ENCODE results near the gene KXD1. TPM values are rescaled to one million over a fixed set of nuclear protein-coding genes. Genes with fewer than 3 reads are reported as not detected.
A peak's percentile ranks its signal among the peaks of the same experiment; 100 is the strongest.
"Not testable (repeated sequence)": the region's sequence is repeated elsewhere in the genome, so short reads cannot be mapped to it uniquely, and the experiment has no call there.

Gene KXD1
- total RNA-seq, 1 donor from 2014 or later = 73.9 TPM

GRCh38 chr19:18521692-18522123 lies 36.0 kb upstream of the KXD1 start, which contains the start of gene ELL:
Gene ELL, minus strand, starts transcription at chr19:18522070. Its CDS starts 15 bp downstream, at chr19:18522055.
- no peaks in the 10 kb centered on the region for H3K27me3 Mint-ChIP-seq
- no peaks in the 10 kb centered on the region for H3K36me3 Mint-ChIP-seq
- no peak for DNase-seq (ENCODE audit: extremely low spot score, unreplicated experiment)
- peak within 1 kb of the TSS; percentile 96 for H3K4me3 Mint-ChIP-seq
- H3K9me3 Mint-ChIP-seq = no peaks in the 10 kb centered on the region
- no peak for TF ChIP-seq CTCF (conservative IDR thresholded peaks at IDR 0.05)
- H3K27ac Mint-ChIP-seq = peak within 1 kb of the TSS; percentile 98
- H3K4me1 Mint-ChIP-seq (ENCODE audit: unreplicated experiment) = peaks cover 8% of the 10 kb centered on the region

- Mint-ChIP-seq H3K4me1 (ENCODE audit: unreplicated experiment) (peaks cover 8% of the 10 kb centered on the region), H3K36me3 (no peaks in the 10 kb centered on the region), H3K4me3 (peak overlapping the region; percentile 96), H3K27me3 (no peaks in the 10 kb centered on the region), H3K27ac (peak overlapping the region; percentile 98), H3K9me3 (no peaks in the 10 kb centered on the region)
- peak; percentile 100 for DNase-seq (ENCODE audit: extremely low spot score, unreplicated experiment)
- peak; percentile 27 for TF ChIP-seq CTCF (conservative IDR thresholded peaks at IDR 0.05)
Measured at GRCh38 chr19:18522124-18522861, 35.4 kb upstream of the KXD1 start.

- H3K9me3 Mint-ChIP-seq; H3K36me3 Mint-ChIP-seq; H3K4me1 Mint-ChIP-seq (ENCODE audit: unreplicated experiment); H3K4me3 Mint-ChIP-seq; DNase-seq (ENCODE audit: extremely low spot score, unreplicated experiment); H3K27me3 Mint-ChIP-seq: not testable (repeated sequence)
- peak overlapping the region; percentile 98 for H3K27ac Mint-ChIP-seq
Measured at GRCh38 chr19:18522862-18523440, 34.7 kb upstream of the KXD1 start.

GRCh38 chr19:18523841-18524240 lies 33.8 kb upstream of the KXD1 start:
- H3K4me3 Mint-ChIP-seq = no peak overlapping the region
- H3K9me3 Mint-ChIP-seq = no peaks in the 10 kb centered on the region
- DNase-seq (ENCODE audit: extremely low spot score, unreplicated experiment) = no peak
- no peak for TF ChIP-seq CTCF (conservative IDR thresholded peaks at IDR 0.05)
- H3K27ac Mint-ChIP-seq = no peak overlapping the region
- no peaks in the 10 kb centered on the region for H3K27me3 Mint-ChIP-seq
- H3K4me1 Mint-ChIP-seq (ENCODE audit: unreplicated experiment) = peaks cover 8% of the 10 kb centered on the region
- no peaks in the 10 kb centered on the region for H3K36me3 Mint-ChIP-seq

- Mint-ChIP-seq H3K27me3 (no peaks in the 10 kb centered on the region), H3K4me3 (no peak overlapping the region), H3K9me3 (no peaks in the 10 kb centered on the region), H3K4me1 (ENCODE audit: unreplicated experiment) (no peaks in the 10 kb centered on the region), H3K36me3 (no peaks in the 10 kb centered on the region), H3K27ac (no peak overlapping the region)
- DNase-seq (ENCODE audit: extremely low spot score, unreplicated experiment) = no peak
- no peak for TF ChIP-seq CTCF (conservative IDR thresholded peaks at IDR 0.05)
Measured at GRCh38 chr19:18526316-18526715, 31.4 kb upstream of the KXD1 start.

- no peaks in the 10 kb centered on the region for H3K27me3 Mint-ChIP-seq
- H3K27ac Mint-ChIP-seq = no peak overlapping the region
- H3K4me3 Mint-ChIP-seq = no peak overlapping the region
- H3K9me3 Mint-ChIP-seq = no peaks in the 10 kb centered on the region
- no peak for DNase-seq (ENCODE audit: extremely low spot score, unreplicated experiment)
- H3K4me1 Mint-ChIP-seq (ENCODE audit: unreplicated experiment) = no peaks in the 10 kb centered on the region
- H3K36me3 Mint-ChIP-seq = peaks cover 3% of the 10 kb centered on the region
- no peak for TF ChIP-seq CTCF (conservative IDR thresholded peaks at IDR 0.05)
Measured at GRCh38 chr19:18529782-18530181, 27.9 kb upstream of the KXD1 start.
